Epithelial cell of proximal tubule (primary cell): ENCODE measurements around the gene ART1. TPM values are rescaled to one million over a fixed set of nuclear protein-coding genes. Genes with fewer than 3 reads are reported as not detected.

ENCODE experiments used
- DNase-seq: peaks from one replicate; pipeline ENCODE4 v3.0.0-alpha.2; 2011; ENCODE audit warnings: low read depth
- H3K4me3 ChIP-seq: 2 replicates; pipeline ENCODE4 v1.5.1; 2011; ENCODE audit warnings: low read depth, mild to moderate bottlenecking, low read length
- CTCF ChIP-seq: conservative IDR thresholded peaks from 2 replicates; pipeline ENCODE4 v1.5.1; 2012; ENCODE audit warnings: low read depth, mild to moderate bottlenecking, low read length
- total RNA-seq: library from RNA; depleted of rRNA; stranded (reverse); fragments of >200 nt; gene quantifications from 2 replicates; pipeline ENCODE4 v1.2.3, GENCODE V29; 2015

The ART1 gene
- total RNA-seq, 1 donor from 2014 or later = not detected

GRCh38 chr11:3679077-3679476, 34.1 kb downstream of the ART1 start:
- DNase-seq = no peak
- no peak for TF ChIP-seq CTCF
- no peak overlapping the region for H3K4me3 ChIP-seq

GRCh38 chr11:3683039-3683438, 38.1 kb downstream of the ART1 start:
- TF ChIP-seq CTCF = no peak
- H3K4me3 ChIP-seq = no peak overlapping the region

GRCh38 chr11:3684129-3684818, 39.3 kb downstream of the ART1 start:
- no peak for TF ChIP-seq CTCF
- no peak overlapping the region for H3K4me3 ChIP-seq
- no peak for DNase-seq

More at GRCh38 chr11:3683039-3683438, 38.1 kb downstream of the ART1 start:
- no peak for DNase-seq

GRCh38 chr11:3684819-3685172, 39.9 kb downstream of the ART1 start:
- H3K4me3 ChIP-seq = no peak overlapping the region
- TF ChIP-seq CTCF = no peak
- no peak for DNase-seq

- TF ChIP-seq CTCF = no peak
- no peak overlapping the region for H3K4me3 ChIP-seq
- DNase-seq = no peak
Observed at GRCh38 chr11:3685923-3686322, 41.0 kb downstream of the ART1 start.

GRCh38 chr11:3686751-3687150, 41.8 kb downstream of the ART1 start:
- DNase-seq = no peak
- no peak for TF ChIP-seq CTCF
- H3K4me3 ChIP-seq = no peak overlapping the region

- TF ChIP-seq CTCF = no peak
- no peak overlapping the region for H3K4me3 ChIP-seq
- DNase-seq = no peak
Observed at GRCh38 chr11:3700410-3700809, 55.5 kb downstream of the ART1 start.
